GM18505 (cell line): ENCODE measurements around the gene SLC44A1.

ENCODE experiments used
- ATAC-seq: cut with Tn5 transposase; IDR thresholded peaks from one replicate; pipeline ENCODE4 v1.9.1; 2021; ENCODE audit not compliant: unreplicated experiment
- POLR2A ChIP-seq: IDR thresholded peaks from 4 replicates; pipeline ENCODE4 v1.6.1; 2011; ENCODE audit warnings: borderline replicate concordance; ENCODE audit not compliant: insufficient read depth, insufficient read length; ENCODE audit errors: extremely low read depth

SLC44A1 gene

DNA sequence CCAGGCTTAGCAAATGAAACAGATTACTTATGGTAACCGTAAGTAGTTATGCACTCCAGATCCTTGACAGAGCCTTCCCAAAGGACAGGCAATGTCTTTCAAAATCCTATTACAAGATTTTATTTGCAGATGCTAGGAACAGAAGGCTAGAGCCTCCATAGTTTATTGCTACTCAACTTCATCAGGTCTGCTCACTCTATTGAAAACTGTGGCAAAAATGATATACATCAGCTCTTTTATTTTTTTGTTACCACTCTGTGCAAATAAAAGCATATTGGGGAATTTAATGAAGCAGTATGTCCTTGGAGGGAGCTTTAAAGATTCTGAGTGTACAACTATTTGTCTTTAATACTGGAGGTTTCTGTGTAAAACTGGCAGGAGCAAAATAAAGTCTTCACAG lies 46.5 kb downstream of the SLC44A1 start:
- no peak for ATAC-seq
- no peak for TF ChIP-seq POLR2A

DNA sequence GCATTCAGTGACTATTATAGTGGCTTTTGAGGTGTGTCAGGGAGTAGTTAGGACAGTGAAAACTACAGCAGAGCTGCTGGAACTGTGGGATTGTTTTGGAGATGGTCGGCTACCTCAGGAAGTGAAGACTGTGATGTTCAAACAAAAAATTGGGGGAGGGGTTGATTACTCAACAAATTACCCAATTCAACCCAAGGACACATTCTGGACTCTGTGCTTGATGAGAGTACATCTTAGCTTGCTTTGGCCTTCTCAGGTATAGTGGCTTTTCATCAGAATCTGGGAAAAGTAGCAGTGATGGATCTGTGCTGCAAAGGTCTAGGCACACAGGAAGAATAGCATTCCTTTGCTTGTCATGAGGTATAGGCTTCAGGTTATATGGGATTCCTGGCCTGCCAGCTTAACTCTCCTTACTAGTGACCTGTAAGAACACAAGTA lies 47.0 kb downstream of the SLC44A1 start:
- ATAC-seq, result no peak
- no peak for TF ChIP-seq POLR2A

DNA sequence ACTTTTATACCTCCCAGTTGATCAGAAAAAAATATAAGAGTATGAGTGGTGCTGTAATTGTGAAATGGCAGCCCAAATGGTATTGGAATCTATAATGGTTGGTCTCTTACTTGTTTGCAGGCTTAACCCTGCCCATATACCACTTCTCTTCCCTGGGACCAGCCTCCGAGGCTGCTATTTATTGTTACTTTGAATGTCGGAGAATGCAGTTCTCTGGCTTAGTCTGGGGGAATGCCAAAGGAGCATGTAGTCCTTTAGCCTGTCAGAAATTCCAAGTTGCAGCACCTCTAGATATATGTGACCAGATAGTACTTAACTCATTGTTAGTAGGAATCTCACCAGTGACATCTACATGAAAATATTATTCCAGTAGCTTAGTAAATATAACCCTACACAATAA lies 47.5 kb downstream of the SLC44A1 start:
- no peak for TF ChIP-seq POLR2A
- ATAC-seq, result no peak

DNA sequence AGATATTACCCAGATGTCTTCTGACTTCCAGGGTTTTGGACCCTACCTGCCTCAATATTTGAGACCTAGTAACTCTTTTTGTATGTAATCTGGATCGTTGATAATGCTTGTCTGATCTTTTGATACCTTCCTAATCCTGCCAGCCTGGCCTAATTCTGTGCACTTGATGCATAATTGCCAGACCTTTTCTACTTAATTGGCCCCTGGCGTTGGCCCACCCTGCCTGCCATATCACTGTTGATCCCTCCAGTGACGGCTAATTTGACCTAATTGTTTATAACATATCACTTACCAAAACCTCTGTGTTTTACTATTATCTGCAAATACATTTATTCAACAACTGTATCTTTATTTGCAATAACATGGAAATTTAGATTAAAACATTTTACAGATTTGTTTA lies 49.0 kb downstream of the SLC44A1 start:
- TF ChIP-seq POLR2A, result no peak
- ATAC-seq, result no peak

- TF ChIP-seq POLR2A, result no peak
- ATAC-seq, result no peak
These were observed 50.7 kb downstream of the SLC44A1 start for GRCh38 chr9:105295201-105295550.

- no peak for ATAC-seq
- TF ChIP-seq POLR2A, result no peak
These were observed 51.5 kb downstream of the SLC44A1 start for GRCh38 chr9:105295986-105296385.

- TF ChIP-seq POLR2A, result no peak
- no peak for ATAC-seq
These were observed 52.0 kb downstream of the SLC44A1 start for GRCh38 chr9:105296445-105296844.

DNA sequence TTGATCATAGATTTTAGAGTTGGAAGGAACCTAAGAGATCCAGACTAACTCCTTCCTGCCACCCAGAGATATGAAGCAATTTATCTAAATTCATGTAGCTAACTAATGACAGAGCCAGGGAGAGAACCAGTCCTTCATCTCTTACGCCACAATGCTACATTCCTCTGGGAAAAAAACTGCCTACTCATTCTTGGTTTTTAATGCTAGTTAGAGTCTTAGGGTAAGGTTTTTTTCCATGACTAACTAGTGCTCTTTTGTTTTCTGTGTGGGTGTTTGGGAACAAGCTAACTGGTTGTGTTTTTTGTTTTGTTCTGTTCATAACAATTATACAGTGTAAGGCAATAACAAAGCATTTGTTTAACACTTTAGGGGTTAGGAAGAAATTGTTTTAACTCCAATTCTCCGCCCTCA lies 52.4 kb downstream of the SLC44A1 start:
- no peak for ATAC-seq
- TF ChIP-seq POLR2A, result no peak

DNA sequence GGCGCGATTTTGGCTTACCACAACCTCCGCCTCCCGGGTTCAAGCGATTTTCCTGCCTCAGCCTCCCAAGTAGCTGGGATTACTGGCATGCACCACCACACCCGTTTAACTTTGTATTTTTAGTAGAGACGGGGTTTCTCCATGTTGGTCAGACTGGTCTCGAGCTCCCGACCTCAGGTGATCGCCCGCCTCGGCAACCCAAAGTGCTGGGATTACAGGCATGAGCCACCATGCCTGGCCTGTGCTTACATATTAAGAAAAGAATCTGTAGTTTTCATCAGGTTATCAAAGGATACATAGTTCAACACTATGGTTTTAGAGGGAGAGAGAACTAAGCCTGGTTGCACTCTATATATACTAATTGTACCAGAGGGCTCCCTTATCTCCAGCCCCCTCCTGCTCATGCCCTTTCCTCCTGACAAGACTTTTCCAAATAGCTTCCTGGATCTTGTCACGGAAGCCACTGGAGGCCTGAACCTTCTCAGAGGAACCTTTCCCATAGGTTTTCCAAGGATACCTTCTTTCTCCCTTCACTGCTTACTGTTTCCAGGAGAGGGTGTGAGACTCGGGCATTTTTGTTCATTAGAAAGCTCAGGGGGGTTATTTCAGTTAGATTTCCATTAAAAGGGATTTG lies 53.1 kb downstream of the SLC44A1 start:
- no peak for ATAC-seq
- no peak for TF ChIP-seq POLR2A

GRCh38 chr9:105299190-105299854 lies 54.9 kb downstream of the SLC44A1 start:
- TF ChIP-seq POLR2A, result no peak
- no peak for ATAC-seq

DNA sequence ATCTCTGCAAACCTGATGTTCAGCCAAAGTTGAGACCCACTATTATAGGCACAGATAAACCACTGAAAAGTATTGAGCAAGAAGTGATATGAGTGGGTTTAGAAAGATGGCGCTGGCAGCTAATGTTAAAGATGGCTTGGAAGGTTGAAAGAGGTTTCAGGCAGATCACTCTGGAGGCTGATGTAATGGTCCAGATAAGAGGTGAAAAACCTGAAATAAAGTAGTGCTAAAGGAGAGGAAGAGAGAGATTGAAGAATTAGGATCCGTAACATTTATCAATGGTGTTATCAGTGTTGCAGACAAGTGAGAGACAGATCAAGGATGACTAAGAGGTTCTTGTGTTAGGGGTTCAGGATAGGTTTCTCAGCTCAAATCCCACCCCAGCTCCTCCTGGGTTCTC lies 58.3 kb downstream of the SLC44A1 start:
- no peak for ATAC-seq
- no peak for TF ChIP-seq POLR2A

DNA sequence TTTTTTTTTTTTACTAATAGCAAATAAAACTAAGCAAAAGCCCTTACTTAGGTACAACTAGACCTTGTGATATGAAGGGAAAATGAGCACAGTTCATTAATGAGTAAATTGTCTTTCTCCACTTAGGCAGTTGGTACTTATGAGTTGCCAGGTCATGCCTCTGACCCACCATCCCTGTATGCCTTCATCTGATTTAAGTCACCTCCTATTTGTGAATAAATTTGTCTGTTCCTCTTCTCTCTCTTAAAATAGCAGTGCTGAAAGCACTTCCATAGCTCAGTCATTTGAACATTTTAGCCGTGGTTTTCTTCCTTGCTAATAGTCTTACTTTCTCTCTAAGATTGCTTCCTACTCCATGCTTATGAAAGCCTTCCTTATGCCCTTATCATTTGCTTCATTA lies 61.4 kb downstream of the SLC44A1 start:
- no peak for ATAC-seq
- no peak for TF ChIP-seq POLR2A

- TF ChIP-seq POLR2A, result no peak
- ATAC-seq, result no peak
These were observed 62.1 kb downstream of the SLC44A1 start for GRCh38 chr9:105306351-105307140.
